KOPT-K1 (cell line): Measurements from ENCODE around the gene ADGRL3.

Experiments used
- H3K27ac ChIP-seq: fragments of 200-600 bp; sonication (generic); 2 replicates; pipeline ENCODE4 v1.5.1; 2016; ENCODE audit warnings: antibody characterized with exemption, mild to moderate bottlenecking, low read depth, low read length; ENCODE audit not compliant: poor library complexity, severe bottlenecking
- H3K36me3 ChIP-seq: fragments of 200-600 bp; sonication (generic); 2 replicates; pipeline ENCODE4 v1.5.1; 2017; ENCODE audit warnings: antibody characterized with exemption, mild to moderate bottlenecking, low read length, moderate library complexity; ENCODE audit not compliant: insufficient read depth
- H3K9me3 ChIP-seq: fragments of 200-600 bp; sonication (generic); 2 replicates; pipeline ENCODE4 v1.5.1; 2017; ENCODE audit warnings: antibody characterized with exemption, low read length, mild to moderate bottlenecking; ENCODE audit not compliant: insufficient read depth, poor library complexity, severe bottlenecking

ADGRL3 gene

GRCh38 chr4:61520166-61520565 lies 320.0 kb downstream of the ADGRL3 start:
- Histone ChIP-seq H3K36me3 (no peaks in the 10 kb centered on the region), H3K27ac (no peak overlapping the region), H3K9me3 (no peaks in the 10 kb centered on the region)

GRCh38 chr4:61520681-61521160 lies 320.6 kb downstream of the ADGRL3 start:
- Histone ChIP-seq H3K36me3 (no peaks in the 10 kb centered on the region), H3K9me3 (no peaks in the 10 kb centered on the region), H3K27ac (no peak overlapping the region)

GRCh38 chr4:61521451-61521850 lies 321.3 kb downstream of the ADGRL3 start:
- no peaks in the 10 kb centered on the region for H3K9me3 ChIP-seq
- H3K27ac ChIP-seq, result no peak overlapping the region
- no peaks in the 10 kb centered on the region for H3K36me3 ChIP-seq

- Histone ChIP-seq H3K27ac (no peak overlapping the region), H3K9me3 (no peaks in the 10 kb centered on the region), H3K36me3 (no peaks in the 10 kb centered on the region)
These were observed 322.2 kb downstream of the ADGRL3 start for GRCh38 chr4:61522312-61522711.

GRCh38 chr4:61527888-61528287 lies 327.8 kb downstream of the ADGRL3 start:
- Histone ChIP-seq H3K9me3 (no peaks in the 10 kb centered on the region), H3K36me3 (no peaks in the 10 kb centered on the region), H3K27ac (no peak overlapping the region)

- Histone ChIP-seq H3K36me3 (no peaks in the 10 kb centered on the region), H3K9me3 (no peaks in the 10 kb centered on the region), H3K27ac (no peak overlapping the region)
These were observed 328.5 kb downstream of the ADGRL3 start for GRCh38 chr4:61528595-61528994.

- Histone ChIP-seq H3K36me3 (no peaks in the 10 kb centered on the region), H3K27ac (no peak overlapping the region), H3K9me3 (no peaks in the 10 kb centered on the region)
These were observed 331.1 kb downstream of the ADGRL3 start for GRCh38 chr4:61531188-61531587.

GRCh38 chr4:61532336-61533000 lies 332.3 kb downstream of the ADGRL3 start:
- no peaks in the 10 kb centered on the region for H3K36me3 ChIP-seq
- no peak overlapping the region for H3K27ac ChIP-seq
- no peaks in the 10 kb centered on the region for H3K9me3 ChIP-seq

- Histone ChIP-seq H3K9me3 (no peaks in the 10 kb centered on the region), H3K36me3 (no peaks in the 10 kb centered on the region), H3K27ac (no peak overlapping the region)
These were observed 333.0 kb downstream of the ADGRL3 start for GRCh38 chr4:61533140-61533539.

- no peaks in the 10 kb centered on the region for H3K36me3 ChIP-seq
- no peaks in the 10 kb centered on the region for H3K9me3 ChIP-seq
- H3K27ac ChIP-seq, result no peak overlapping the region
These were observed 340.8 kb downstream of the ADGRL3 start for GRCh38 chr4:61540944-61541343.

- H3K9me3 ChIP-seq, result no peaks in the 10 kb centered on the region
- H3K36me3 ChIP-seq, result no peaks in the 10 kb centered on the region
- no peak overlapping the region for H3K27ac ChIP-seq
These were observed 341.3 kb downstream of the ADGRL3 start for GRCh38 chr4:61541459-61541858.

GRCh38 chr4:61543976-61544375 lies 343.9 kb downstream of the ADGRL3 start:
- H3K36me3 ChIP-seq, result no peaks in the 10 kb centered on the region
- H3K27ac ChIP-seq, result no peak overlapping the region
- no peaks in the 10 kb centered on the region for H3K9me3 ChIP-seq

- no peak overlapping the region for H3K27ac ChIP-seq
- no peaks in the 10 kb centered on the region for H3K36me3 ChIP-seq
- H3K9me3 ChIP-seq, result no peaks in the 10 kb centered on the region
These were observed 345.9 kb downstream of the ADGRL3 start for GRCh38 chr4:61545902-61546480.

GRCh38 chr4:61549336-61549735 lies 349.2 kb downstream of the ADGRL3 start:
- Histone ChIP-seq H3K27ac (no peak overlapping the region), H3K36me3 (no peaks in the 10 kb centered on the region), H3K9me3 (no peaks in the 10 kb centered on the region)

- Histone ChIP-seq H3K27ac (no peak overlapping the region), H3K36me3 (no peaks in the 10 kb centered on the region), H3K9me3 (no peaks in the 10 kb centered on the region)
These were observed 353.5 kb downstream of the ADGRL3 start for GRCh38 chr4:61553557-61554125.

GRCh38 chr4:61555789-61556188 lies 355.7 kb downstream of the ADGRL3 start:
- H3K9me3 ChIP-seq, result no peaks in the 10 kb centered on the region
- H3K27ac ChIP-seq, result no peak overlapping the region
- no peaks in the 10 kb centered on the region for H3K36me3 ChIP-seq
